ENCODE data around the gene KRT77.
"Not testable (repeated sequence)": the region's sequence is repeated elsewhere in the genome, so short reads cannot be mapped to it uniquely, and the experiment has no call there.

The KRT77 gene

DNA sequence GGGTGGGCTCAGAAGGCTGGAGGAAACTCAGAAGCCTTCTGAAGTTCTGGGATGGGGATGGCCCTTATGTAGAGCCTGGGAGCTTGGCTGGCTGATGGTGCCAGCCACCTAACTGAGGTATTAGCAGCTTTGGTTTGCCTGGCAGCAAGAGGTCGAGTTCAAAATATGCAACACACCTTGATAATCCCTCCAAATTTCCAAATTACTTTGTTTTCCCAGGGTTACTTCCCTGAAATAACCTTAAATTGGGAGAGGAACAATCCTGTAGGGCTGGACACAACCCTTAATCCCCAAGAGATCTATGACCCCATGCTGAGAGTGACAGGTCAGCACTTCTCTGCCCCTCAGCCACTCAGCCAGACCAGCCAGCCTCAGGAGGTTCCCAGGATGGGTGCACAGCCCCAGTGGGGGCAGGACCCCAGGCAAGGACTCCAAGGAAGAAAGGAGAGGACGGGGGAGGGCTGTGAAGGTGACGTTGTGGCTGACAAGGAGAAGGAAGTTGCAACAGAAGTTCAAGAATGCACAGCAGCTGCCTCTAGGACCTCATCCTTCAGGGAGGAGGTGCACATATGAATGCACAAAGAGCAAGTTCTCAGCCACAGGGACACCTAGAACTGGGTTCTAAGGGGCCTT, 18.6 kb upstream of the KRT77 start:
- no peak for DNase-seq (ENCODE audit: low spot score)

DNA sequence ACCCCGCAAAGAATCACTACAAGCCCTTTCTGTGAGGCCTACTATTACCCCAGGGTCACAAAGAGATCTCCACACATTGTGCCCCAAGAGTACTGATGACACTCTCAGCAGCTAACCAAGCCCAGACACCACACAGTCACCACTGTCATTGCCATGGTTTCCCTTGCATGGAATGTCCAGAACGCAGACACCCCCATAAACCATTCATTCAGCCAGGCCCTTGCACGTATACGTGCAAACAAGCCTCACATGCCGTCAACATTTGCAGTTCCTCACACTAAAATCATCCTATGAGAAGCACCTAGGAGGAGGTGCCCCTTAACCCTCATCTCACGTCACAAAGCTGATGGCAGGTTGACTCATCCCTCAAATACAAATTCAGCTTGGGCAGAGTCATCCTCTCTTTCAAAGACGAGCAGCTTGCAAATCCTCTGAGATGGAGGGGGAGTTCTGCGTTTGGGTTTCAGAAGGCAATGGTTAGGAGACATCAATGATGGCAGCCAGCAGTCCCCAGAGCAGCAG, 17.1 kb upstream of the KRT77 start:
- DNase-seq (ENCODE audit: low spot score): no peak

DNA sequence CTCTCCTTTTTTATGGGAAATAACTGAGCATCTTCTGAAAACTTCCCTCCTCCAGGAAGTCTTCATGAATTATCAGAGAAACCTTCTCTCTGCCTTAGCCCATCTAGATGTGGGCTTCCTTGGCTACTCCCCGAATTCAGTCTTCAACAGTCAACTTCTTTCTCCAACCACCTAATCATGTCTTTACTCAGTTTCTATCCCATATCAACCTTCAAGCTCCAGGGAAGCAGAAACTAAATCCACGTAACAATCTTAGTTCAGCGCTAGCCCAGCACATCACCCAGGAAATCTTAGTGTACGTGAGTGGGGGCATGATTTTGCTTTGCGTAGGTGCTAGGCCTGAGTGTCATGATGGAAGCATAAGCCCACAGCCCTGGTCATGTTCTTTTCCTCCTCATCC, 12.7 kb upstream of the KRT77 start:
- no peak for DNase-seq (ENCODE audit: low spot score)

DNA sequence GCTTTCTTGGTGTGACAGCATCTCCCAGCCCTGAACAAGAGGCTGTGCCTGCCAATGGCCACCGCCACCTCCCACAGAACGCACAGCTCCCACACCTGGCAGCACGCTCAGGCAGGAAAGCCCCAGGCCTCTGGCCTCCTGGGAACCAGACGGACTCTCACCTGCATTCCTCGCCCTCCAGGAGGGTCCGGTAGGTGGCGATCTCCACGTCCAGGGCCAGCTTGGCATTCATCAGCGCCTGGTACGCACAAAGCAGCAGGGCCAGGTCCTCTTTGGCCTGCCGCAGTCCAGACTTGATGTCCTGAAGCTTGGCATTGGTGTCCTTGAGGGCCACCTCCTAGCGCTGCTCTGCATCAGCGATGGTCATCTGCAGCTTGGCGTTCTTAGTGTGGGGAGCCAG, 12.1 kb upstream of the KRT77 start:
- DNase-seq (ENCODE audit: low spot score): no peak

DNA sequence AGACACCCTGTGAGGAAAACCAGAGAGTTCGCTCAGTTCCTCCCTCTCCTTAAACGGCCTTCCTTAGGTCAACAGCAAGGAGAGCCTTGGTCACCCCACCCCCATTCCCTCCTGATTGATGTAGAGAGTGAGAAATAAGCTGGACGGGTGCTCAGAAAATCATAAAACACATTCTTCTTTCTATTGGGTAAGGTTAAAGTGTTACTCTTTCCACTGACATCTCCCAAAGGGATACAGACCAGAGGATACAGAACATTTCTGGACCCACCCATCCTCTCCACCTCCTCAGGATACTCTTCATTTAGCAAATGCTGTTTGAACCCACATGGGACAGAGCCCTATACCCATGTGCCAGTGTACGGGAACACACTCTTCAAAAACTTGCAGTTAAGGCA, 11.6 kb upstream of the KRT77 start:
- DNase-seq (ENCODE audit: low spot score): no peak

DNA sequence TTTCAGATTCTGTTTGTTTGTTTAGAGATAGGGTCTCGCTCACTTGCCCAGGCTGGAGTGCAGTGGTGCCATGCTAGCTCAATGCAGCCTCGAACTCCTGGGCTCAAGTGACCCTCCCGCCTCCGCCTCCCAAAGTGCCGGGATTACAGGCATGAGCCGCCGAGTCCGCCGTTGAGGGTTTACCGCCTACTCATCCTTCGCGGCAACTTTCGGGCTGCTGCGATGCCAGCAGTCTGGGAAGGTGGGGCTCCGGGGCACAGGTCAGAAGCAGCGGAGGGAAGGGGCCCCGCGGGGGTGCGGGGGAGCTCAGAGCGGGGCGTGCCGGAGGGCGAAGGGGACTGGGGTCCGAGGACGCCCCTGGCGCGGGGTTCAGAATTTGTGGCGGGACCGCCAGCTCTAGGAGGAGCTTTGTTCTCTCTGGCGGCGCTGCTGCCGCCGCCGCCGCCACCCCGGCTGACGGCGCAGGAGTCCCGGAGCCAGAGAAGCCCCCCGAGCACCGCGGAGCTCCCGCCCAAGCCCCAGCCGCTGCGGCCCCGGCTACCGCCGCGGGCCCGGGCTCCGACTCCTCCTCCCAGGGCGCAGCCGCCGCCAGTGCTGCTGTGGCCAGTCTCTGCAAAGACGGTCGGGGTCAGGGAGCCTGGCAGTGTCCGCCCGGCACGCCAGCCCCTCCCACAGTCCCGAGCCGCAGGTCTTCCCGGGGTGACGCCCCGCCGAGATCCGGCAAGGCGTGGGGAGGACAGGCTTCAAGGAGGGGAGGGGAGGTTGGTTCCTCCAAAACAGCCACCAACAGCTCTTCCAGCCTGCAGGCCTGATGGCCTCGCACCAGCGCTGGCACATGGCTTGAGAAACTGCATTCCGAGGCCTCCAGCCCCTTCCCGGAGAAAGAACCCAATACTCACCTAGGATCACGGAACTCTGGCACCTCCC, 10.9 kb upstream of the KRT77 start:
- no peak for DNase-seq (ENCODE audit: low spot score)

DNA sequence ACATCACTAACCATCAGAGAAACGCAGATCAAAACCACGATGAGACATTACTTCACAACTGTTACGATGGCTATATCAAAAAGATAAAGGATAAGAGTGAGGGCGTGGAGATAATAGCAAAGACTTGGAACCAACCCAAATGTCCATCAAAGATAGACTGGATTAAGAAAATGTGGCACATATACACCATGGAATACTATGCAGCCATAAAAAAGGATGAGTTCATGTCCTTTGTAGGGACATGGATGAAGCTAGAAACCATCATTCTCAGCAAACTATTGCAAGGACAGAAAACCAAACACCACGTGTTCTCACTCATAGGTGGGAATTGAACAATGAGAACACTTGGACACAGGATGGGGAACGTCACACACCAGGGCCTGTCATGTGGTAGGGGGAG, 8.8 kb upstream of the KRT77 start:
- DNase-seq (ENCODE audit: low spot score): not testable (repeated sequence)

DNA sequence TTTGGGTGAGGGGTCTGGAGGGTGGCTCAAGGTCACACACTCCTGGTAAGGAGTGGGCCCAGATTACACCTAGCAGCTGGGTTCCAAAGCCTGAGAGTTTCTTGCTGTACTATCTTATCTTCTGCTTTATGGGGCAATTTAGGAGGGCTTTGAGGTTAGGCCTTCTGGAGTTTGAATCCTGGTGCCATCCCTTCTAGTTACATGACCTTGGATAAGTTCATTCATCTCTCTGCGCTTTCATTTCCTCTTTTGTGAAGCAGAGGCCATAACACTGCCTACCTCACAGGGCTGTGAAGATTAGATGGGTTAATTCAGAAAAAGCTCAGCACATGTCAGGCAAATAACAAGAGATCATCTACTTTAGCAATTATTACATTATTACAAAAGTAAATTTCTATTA, 7.4 kb upstream of the KRT77 start:
- DNase-seq (ENCODE audit: low spot score): no peak

DNA sequence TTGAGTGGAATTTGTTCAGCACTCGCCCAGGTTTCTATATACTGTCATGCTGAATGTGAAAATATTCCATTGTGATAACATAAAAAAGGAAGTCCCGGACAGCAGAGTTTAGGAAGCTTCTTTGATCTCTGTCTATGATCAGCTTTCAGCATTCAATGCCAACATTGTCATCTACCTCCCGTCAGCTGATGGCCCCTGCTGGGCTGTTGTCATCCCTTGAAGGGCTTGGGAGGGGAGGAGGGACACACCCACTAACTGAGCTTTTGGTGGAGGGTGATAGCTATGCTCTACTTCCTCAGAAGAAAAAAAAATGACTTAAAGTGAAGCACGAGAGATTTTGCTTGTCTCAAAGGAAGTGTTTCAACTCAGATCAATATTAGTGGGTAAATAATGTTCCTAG, 4.7 kb upstream of the KRT77 start:
- DNase-seq (ENCODE audit: low spot score): no peak

DNA sequence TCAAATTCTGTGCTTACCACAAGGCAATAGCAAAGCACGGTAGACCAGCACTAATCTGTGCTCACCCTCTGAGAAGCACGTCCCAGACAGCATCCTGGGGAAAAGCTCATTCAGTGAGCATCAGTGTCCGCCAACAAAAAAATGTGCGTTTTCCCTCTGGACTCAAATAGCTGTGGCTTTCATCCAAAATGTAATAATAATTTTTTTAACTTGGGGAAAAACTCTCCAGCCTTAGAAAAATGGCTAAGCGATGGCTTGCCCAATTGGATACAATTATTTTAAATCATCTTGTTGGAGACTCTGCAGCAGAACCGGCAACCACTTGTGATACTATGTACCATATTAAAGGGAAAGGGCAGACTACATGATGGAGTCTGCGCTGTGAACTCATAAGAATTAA, 1.1 kb upstream of the KRT77 start:
- DNase-seq (ENCODE audit: low spot score): no peak

DNA sequence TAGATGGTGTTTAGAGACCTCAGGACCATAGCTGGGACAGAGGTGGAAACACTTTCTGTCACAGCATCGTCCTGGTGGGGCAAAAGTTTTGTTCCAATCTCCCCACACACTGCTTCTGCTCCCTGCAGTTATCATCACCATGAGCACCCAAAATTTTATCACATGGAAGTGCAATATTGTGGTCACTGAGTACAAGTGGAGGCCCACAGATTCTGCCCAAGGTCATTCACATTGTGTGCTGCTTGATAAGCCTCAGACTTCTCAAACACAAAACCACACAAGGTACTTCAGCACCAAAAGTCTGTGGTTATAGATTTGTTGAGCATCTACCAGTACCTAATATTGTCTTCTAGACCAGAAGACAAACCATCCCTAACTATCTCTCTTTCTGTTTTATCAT, 554 bp upstream of the KRT77 start:
- DNase-seq (ENCODE audit: low spot score): no peak

DNA sequence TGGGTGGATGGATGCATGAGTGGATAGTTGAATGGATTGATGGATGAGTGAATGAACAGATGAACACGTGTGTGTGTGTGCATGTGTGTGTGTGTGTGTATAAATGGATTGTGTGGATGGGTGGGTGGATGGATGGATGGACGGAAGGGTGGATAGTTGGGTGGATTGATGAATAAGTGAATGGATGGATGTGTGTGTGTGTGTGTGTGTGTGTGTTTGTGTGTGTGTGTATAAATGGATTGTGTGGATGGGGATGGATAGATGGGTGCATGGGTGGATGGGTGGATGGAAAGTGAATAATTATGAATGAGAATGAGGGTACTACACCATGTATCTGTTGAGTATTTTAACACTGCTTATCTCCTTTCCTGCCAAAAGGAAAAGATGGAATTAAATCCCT, 986 bp downstream of the KRT77 start:
- DNase-seq (ENCODE audit: low spot score): no peak

DNA sequence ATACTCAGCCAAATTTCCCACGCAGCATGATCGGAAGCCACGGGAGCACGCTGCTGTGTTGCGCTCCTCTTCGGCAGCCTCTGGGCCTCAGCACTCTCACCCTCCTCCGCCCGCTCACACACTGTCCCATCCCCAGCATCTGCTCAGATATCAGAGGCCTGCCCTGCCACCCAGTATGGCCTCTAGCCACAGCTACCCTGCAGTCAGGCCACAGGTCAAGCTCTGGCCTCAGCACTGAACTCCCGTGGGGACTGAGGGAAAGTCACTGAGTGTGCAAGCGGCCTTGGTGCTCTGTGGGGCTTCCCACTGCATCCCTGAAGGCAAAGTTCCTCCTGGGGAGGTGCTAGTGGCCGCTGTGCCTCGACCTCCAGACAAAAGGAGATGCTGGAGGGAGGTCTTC, 2.0 kb downstream of the KRT77 start:
- DNase-seq (ENCODE audit: low spot score): no peak

DNA sequence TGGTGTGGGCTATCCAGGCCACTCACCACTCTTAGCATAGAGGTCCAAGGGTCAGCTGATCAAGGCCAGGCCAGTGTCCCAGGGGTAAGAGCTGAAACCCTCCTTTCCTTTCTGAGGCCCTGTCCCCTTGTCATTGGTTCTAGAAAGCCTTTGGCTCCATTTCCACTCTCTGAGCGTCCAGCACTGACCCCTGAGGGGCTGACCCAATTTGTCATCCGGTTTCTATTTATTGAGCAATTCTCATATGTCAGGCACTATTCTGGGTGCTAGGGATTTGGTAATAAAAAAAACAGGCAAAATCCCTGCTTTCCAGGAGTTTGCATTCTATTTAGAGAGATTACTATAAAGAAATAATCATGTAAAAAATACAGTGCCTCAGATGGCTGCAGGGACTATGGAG, 3.4 kb downstream of the KRT77 start:
- no peak for DNase-seq (ENCODE audit: low spot score)

DNA sequence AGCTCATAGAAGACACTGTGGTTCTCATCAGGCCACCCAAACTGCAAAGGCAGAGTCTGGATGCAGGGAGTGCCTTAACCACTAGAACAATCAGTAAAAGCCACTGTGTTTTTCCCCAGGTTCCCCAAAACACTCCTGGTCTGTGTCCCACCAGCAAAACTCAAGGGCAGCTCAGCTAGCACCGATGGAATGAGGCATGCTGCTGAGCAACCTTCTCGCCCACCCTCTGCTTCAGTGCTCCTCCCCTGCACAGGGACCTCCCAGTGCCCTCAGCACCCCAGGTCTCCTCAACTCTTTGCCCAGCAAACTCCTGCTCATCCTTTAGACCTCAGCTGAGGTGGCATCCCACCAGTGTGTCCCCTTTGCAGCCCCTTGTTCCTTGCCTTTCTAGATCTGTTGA, 4.0 kb downstream of the KRT77 start:
- no peak for DNase-seq (ENCODE audit: low spot score)

DNA sequence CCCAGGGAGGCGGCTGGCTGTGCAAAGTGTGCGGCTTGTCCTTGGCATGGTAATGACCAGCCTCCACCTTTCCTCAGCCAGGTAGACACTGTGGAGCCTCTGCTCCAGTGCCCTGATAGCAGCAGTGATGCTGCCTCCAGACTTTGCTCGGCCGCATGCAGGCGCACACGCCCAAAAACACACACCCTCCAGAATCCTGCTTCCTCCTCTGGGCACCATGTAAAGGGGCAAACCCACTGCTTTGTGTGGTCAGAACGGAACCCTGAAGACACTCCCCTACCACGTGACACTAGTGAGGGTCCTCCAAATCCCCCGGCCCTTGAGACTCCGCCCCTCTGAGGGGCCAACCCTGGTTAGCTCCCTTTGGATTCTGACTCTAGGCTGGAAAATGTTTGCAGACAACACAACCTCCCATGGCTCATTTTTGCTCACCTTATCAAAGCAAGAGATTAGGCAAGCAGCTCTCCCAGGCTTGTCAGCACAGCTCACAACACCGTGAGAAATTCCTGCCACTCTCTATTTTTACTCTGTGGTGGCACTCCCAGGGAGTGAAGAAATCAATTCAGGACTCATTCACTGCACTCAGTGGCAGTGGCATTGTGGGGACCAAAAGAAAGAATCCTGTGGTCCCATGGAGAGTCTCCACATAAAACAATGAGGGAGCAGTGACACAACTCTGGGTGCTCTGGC, 4.5 kb downstream of the KRT77 start:
- DNase-seq (ENCODE audit: low spot score): no peak

DNA sequence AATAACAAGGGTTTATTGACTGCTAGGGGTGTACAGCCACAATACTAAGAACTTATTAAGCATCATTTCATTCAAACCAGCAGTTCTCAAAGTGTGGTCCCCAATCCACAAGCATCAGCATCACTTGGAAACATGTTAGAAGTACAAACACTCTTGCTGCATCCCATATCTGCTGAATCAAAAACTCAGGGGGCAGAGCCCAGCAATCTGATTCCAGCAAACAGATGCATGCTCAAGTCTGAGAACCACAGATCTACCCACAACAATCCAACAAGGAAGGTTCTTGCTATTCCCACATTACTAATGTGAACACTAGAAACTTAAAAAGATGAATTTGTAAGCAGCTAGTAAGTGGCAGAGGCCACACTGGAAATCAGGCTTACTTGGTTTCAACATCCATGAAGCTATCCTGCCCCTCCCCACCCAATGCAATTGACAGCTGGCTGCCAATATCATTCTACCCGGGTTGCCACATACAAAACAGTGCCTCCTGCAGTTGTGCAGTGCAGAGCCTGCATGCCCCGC, 6.2 kb downstream of the KRT77 start:
- DNase-seq (ENCODE audit: low spot score): no peak

DNA sequence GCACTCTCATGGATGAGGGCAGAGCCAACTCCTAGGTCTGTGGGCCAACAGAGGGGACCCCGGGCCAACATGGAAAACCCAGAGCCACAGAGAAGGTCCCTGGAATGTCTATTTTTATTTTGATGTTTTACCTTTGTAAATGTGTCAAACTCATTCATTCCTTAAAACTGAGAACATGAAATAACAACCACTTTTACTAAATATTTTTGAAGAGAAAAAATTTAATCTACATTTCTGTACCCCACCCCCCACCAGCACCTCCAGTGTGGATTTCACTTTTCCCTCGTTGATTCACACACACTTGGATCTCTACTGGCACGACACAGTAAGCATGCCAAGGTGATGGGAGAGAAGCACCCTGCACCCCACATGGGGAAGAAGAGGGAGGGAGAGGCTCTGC, 6.7 kb downstream of the KRT77 start:
- DNase-seq (ENCODE audit: low spot score): no peak

DNA sequence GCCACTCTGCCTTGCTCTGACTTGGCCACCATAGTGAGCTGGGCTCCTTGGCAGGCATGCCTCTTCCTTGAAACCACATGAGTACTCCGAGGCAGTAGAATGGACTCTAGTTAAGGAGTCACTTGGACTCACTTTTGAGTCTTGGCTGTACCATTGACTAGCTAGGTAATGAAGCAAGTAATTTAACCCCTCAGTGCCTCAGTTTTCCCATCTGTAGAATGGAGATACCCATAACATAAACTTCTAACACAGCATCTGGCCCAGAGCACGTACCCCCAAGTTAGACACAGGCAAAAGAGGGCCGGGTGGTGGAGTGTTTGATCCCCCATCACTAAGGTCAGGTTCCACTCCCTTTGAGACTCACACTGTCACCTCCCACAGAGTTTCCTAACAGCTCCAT, 8.3 kb downstream of the KRT77 start:
- no peak for DNase-seq (ENCODE audit: low spot score)

DNA sequence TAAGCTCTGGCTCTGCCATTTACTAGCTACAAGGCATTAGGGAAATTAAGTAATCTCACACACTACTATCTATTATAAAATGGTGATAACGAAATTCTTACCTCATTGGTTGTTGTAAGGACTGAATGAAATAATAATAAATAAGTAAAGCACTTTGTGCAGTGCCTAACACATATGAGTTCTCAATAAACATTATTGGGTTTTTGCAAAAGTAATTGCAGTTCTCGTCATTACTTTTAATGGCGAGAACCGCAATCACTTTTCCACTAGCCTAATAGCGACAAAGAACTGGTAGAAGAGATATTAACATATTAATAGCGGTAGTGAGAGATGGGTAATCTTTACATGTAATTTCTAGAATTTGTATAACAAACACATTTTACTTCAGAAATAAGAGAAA, 9.2 kb downstream of the KRT77 start:
- DNase-seq (ENCODE audit: low spot score): no peak

DNA sequence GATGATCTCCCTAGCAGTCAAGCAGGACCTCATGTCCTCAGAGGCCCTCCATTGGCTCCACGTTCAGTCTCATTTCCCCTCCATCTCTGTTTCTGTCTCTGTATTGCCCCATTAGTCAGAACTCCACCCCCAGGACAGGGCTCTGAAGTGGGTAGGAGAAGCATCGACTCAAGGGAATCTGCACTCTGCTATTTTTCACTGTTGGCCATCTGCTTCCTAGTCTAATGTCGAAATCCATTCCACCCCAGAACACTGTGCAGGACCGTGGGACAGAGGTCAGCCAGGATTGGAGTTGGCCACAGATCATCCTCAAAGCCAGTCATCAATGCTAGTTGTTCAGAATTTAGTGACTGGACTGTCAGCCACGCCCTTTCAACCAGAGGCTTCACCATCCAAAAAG, 10.1 kb downstream of the KRT77 start:
- no peak for DNase-seq (ENCODE audit: low spot score)

DNA sequence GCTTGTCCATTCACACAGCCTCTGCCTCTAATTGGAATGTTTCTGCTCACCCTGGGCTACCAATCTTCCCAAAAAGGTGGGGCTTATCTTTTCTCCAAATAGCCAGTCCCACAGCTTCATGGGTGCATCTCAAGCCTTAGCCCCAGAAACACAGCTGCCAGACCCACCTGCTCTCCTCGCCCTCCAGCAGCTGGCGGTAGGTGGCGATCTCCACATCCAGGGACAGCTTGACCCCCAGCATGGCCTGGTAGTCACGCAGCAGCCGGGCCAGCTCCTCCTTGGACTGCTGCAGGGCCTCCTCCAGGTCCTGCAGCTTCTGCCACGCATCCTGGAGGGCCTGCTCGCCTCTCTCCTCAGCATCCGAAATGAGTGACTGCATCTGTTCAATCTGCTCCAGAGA, 11.1 kb downstream of the KRT77 start:
- DNase-seq (ENCODE audit: low spot score): no peak

DNA sequence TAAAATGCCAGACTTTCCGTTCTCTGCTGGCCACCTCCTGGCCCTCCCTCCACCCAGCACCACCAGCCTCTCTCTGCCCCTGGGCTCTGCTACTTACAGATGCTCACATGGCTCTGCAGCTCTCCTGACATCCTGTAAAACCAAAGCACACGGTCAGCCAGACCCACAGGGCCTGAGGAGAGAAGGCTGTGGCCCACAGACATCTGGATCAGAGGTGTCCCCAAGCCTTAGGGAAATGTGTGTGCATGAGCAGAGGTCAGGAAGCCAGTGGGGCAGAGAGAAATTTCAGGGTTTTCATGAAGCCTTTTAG, 11.5 kb downstream of the KRT77 start:
- DNase-seq (ENCODE audit: low spot score): no peak

Measured in AG08395 (cell line).